ENCODE data around the gene ITSN2.

GRCh38 chr2:24301599-24301998 lies 58.7 kb downstream of the ITSN2 start:
- no peak for TF ChIP-seq CTCF (IDR thresholded peaks at IDR 0.05)
- TF ChIP-seq POLR2A (IDR thresholded peaks at IDR 0.05), result no peak
